Ishikawa (cell line): ENCODE data around the gene CACNA2D4.

ENCODE experiments used
- CEBPB ChIP-seq: IDR thresholded peaks from 2 replicates; pipeline ENCODE4 v1.6.1; 2012
- CREB1 ChIP-seq: IDR thresholded peaks from 2 replicates; pipeline ENCODE4 v1.6.1; 2012; ENCODE audit warnings: low read depth
- EGR1 ChIP-seq: IDR thresholded peaks from 2 replicates; pipeline ENCODE4 v1.6.1; 2012
- EP300 ChIP-seq: IDR thresholded peaks from 2 replicates; pipeline ENCODE4 v1.6.1; 2012; ENCODE audit warnings: borderline replicate concordance
- FOXM1 ChIP-seq: IDR thresholded peaks from 2 replicates; pipeline ENCODE4 v1.6.1; 2012; ENCODE audit warnings: low read depth, borderline replicate concordance
- NFIC ChIP-seq: IDR thresholded peaks from 2 replicates; pipeline ENCODE4 v1.6.1; 2012
- RAD21 ChIP-seq: IDR thresholded peaks from 2 replicates; pipeline ENCODE4 v1.6.1; 2012; ENCODE audit warnings: low read depth
- REST ChIP-seq: IDR thresholded peaks from 2 replicates; pipeline ENCODE4 v1.6.1; 2012; ENCODE audit warnings: low read depth, mild to moderate bottlenecking
- TAF1 ChIP-seq: IDR thresholded peaks from 2 replicates; pipeline ENCODE4 v1.6.1; 2012; ENCODE audit warnings: low read depth, mild to moderate bottlenecking
- TCF12 ChIP-seq: IDR thresholded peaks from 2 replicates; pipeline ENCODE4 v1.6.1; 2012; ENCODE audit warnings: low read depth
- TEAD4 ChIP-seq: IDR thresholded peaks from 2 replicates; pipeline ENCODE4 v1.6.1; 2012
- YY1 ChIP-seq: IDR thresholded peaks from 2 replicates; pipeline ENCODE4 v1.6.1; 2012; ENCODE audit warnings: low read depth
- ZBTB7A ChIP-seq: IDR thresholded peaks from 2 replicates; pipeline ENCODE4 v1.6.1; 2012; ENCODE audit warnings: low read depth
- TF ChIP-seq, protein P1 (sequence below): IDR thresholded peaks from 2 replicates; pipeline ENCODE4 v1.6.1; 2012
- TF ChIP-seq, protein P2 (sequence below): IDR thresholded peaks from 2 replicates; pipeline ENCODE4 v1.6.1; 2012

Gene CACNA2D4

DNA sequence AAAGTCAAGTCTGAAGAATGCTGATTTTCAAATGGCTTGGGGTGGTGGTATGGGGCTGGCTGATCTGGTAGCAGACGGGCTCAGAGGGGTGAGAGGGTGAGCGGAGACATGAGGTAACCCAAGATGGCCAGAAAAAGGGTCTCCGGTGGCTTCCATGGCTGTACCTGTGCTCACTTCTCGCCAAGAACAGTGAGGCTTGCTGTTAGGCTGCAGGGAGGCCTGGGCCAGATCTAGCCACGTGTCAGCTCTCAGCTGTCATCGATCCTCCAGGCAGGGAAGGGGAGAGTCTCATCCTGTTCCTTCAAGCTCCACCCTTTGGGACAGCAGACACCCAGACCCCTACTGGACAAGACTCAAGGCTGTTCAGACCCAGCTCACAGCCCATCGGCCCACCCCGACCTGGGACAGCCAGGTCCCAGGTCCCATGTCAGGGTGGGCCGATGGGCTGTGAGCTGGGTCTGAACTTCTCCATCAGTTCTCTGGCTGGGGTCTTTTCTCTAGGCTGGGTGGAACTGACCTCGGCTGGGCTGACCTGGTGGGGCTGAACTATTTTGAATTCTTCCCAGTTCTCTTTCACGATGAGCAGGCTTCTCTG, 89.0 kb downstream of the CACNA2D4 start:
- TF ChIP-seq, protein P1, sequence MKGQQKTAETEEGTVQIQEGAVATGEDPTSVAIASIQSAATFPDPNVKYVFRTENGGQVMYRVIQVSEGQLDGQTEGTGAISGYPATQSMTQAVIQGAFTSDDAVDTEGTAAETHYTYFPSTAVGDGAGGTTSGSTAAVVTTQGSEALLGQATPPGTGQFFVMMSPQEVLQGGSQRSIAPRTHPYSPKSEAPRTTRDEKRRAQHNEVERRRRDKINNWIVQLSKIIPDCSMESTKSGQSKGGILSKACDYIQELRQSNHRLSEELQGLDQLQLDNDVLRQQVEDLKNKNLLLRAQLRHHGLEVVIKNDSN: no peak
- no peak for TF ChIP-seq EP300
- TF ChIP-seq FOXM1: no peak
- no peak for TF ChIP-seq EGR1
- TF ChIP-seq YY1: no peak

- TF ChIP-seq FOXM1 (no peak), ZBTB7A (no peak), CEBPB (no peak), YY1 (no peak), TCF12 (no peak), NFIC (no peak), REST (no peak), EGR1 (no peak)
- TF ChIP-seq, protein P2, sequence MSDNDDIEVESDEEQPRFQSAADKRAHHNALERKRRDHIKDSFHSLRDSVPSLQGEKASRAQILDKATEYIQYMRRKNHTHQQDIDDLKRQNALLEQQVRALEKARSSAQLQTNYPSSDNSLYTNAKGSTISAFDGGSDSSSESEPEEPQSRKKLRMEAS: no peak
These were observed 89.6 kb downstream of the CACNA2D4 start for GRCh38 chr12:1828856-1829255.

GRCh38 chr12:1827826-1828805, 90.3 kb downstream of the CACNA2D4 start:
- TF ChIP-seq CEBPB: no peak
- TF ChIP-seq NFIC: no peak
- no peak for TF ChIP-seq REST
- TF ChIP-seq, protein P1: no peak
- TF ChIP-seq ZBTB7A: no peak
- TF ChIP-seq TAF1: no peak
- no peak for TF ChIP-seq RAD21
- TF ChIP-seq FOXM1: no peak

DNA sequence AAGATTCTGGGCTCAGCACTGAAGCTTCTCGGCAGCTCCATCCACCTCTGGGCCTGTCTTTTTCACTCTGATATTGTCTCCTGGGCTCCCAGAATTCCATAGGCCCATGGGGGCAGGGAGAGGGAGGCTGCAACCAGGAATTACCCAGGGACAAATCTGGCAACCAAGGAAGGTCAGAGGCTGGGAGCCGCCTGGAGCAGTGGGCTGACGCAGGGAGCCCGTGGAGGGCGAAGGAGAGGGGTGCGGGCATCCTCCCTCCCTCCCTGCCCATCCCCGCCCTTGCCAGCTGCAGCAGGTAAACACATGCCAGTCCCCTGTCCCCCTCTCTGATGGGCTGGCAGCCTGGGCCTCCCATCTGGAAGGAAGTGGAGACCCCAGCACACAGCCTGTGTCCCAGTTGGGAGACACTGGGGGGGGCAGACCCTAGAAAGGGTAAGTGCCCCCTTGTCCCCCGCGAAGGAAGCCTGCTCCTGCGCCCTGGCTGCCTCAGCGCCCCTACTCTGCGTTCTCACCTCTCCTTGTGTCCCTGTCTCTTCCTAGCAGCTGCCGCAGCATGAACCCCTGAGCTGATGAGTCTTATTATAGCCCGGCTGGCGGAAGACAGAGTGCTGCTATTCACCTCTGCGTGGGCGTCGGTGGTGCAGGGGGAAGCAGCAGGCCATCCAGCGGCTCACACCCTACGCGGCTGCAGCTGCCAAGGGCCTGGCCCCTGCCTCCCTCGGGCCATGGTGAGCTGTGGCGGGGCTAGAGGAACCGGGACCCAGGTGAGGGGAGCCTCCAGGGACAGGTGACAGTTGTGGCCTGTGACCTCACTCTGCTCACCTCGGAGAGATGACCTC, 91.4 kb downstream of the CACNA2D4 start:
- no peak for TF ChIP-seq REST
- TF ChIP-seq EGR1: 0 out of 2 replicates have a peak, but pooled peaks have one; percentile 33

GRCh38 chr12:1826401-1826800, 92.1 kb downstream of the CACNA2D4 start:
- no peak for TF ChIP-seq YY1
- no peak for TF ChIP-seq TAF1
- no peak for TF ChIP-seq CEBPB
- TF ChIP-seq EP300: no peak
- no peak for TF ChIP-seq REST
- TF ChIP-seq TCF12: no peak
- TF ChIP-seq CREB1: no peak
- no peak for TF ChIP-seq NFIC
- no peak for TF ChIP-seq RAD21
- no peak for TF ChIP-seq TEAD4
